ENCODE results near the gene TMIGD1. TPM values are rescaled to one million over a fixed set of nuclear protein-coding genes. Genes with fewer than 3 reads are reported as not detected.

Gene TMIGD1
- total RNA-seq, 1 experiment from 2014 or later, result not detected

- H3K9me3 Mint-ChIP-seq (ENCODE audit: unreplicated experiment), result no peaks in the 10 kb centered on the region
- no peak for DNase-seq
- POLR2A ChIA-PET, result interaction anchor here (0.7 kb wide), 1 partner anchor 21 kb away, joined by 11 read pairs; no protein-coding TSS in a partner anchor
Measured at GRCh38 chr17:30316736-30317135, 17.1 kb downstream of the TMIGD1 start.

GRCh38 chr17:30315106-30315505 is 18.8 kb downstream of the TMIGD1 start:
- H3K27ac Mint-ChIP-seq (ENCODE audit: unreplicated experiment), result no peak overlapping the region
- intact Hi-C loops (cut with micrococcal nuclease; ENCODE audit: unreplicated experiment), result no loop called here
- Histone ChIP-seq H3K4me1 (0 out of 2 replicates have a peak, but pooled peaks cover 4% of the 10 kb centered on the region), H3K9me3 (no peaks in the 10 kb centered on the region), H3K4me3 (ENCODE audit: low read depth, low read length) (no peak overlapping the region), H3K27me3 (replicated peaks; ENCODE audit: control insufficient read depth, insufficient read depth, low read length) (no peaks in the 10 kb centered on the region), H3K36me3 (ENCODE audit: control insufficient read depth, insufficient read depth, low read length) (no peaks in the 10 kb centered on the region)
- DNase-seq, result no peak
- H3K36me3 Mint-ChIP-seq (ENCODE audit: insufficient read depth, unreplicated experiment), result no peaks in the 10 kb centered on the region
- POLR2A ChIA-PET, result no interaction called here
- H3K27me3 Mint-ChIP-seq (ENCODE audit: insufficient read depth, unreplicated experiment), result no peaks in the 10 kb centered on the region
- no peak for TF ChIP-seq CTCF (IDR thresholded peaks at IDR 0.05; ENCODE audit: insufficient read depth in 1 of 2, low read depth in 1 of 2, low read length in 1 of 2, severe bottlenecking in 1 of 2, unreplicated experiment in 1 of 2)
- CTCF ChIA-PET, result no interaction called here
- peaks cover 8% of the 10 kb centered on the region for H3K4me1 Mint-ChIP-seq (ENCODE audit: low read depth, unreplicated experiment)
- no TSS peak for BruUV-seq (replicated peaks)
- no peak overlapping the region for H3K4me3 Mint-ChIP-seq (ENCODE audit: unreplicated experiment)
- H3K9me3 Mint-ChIP-seq (ENCODE audit: unreplicated experiment), result no peaks in the 10 kb centered on the region

More at GRCh38 chr17:30316736-30317135, 17.1 kb downstream of the TMIGD1 start:
- Histone ChIP-seq H3K36me3 (ENCODE audit: control insufficient read depth, insufficient read depth, low read length) (no peaks in the 10 kb centered on the region), H3K9me3 (no peaks in the 10 kb centered on the region), H3K4me1 (0 out of 2 replicates have a peak, but pooled peaks cover 4% of the 10 kb centered on the region), H3K4me3 (ENCODE audit: low read depth, low read length) (no peak overlapping the region), H3K27me3 (replicated peaks; ENCODE audit: control insufficient read depth, insufficient read depth, low read length) (no peaks in the 10 kb centered on the region)
- TF ChIP-seq CTCF (IDR thresholded peaks at IDR 0.05; ENCODE audit: insufficient read depth in 1 of 2, low read depth in 1 of 2, low read length in 1 of 2, severe bottlenecking in 1 of 2, unreplicated experiment in 1 of 2), result no peak
- no peaks in the 10 kb centered on the region for H3K27me3 Mint-ChIP-seq (ENCODE audit: insufficient read depth, unreplicated experiment)
- no peaks in the 10 kb centered on the region for H3K36me3 Mint-ChIP-seq (ENCODE audit: insufficient read depth, unreplicated experiment)
- intact Hi-C loops (cut with micrococcal nuclease; ENCODE audit: unreplicated experiment), result no loop called here
- peaks cover 14% of the 10 kb centered on the region for H3K4me1 Mint-ChIP-seq (ENCODE audit: low read depth, unreplicated experiment)
- no peak overlapping the region for H3K27ac Mint-ChIP-seq (ENCODE audit: unreplicated experiment)
- H3K4me3 Mint-ChIP-seq (ENCODE audit: unreplicated experiment), result no peak overlapping the region
- BruUV-seq (replicated peaks), result no TSS peak
- CTCF ChIA-PET, result interaction anchor here (0.6 kb wide), 1 partner anchor 42 kb away, joined by 3 read pairs; no protein-coding TSS in a partner anchor

- BruUV-seq (replicated peaks), result no TSS peak
- H3K36me3 ChIP-seq (ENCODE audit: control insufficient read depth, insufficient read depth, low read length), result no peaks in the 10 kb centered on the region
- Mint-ChIP-seq H3K4me1 (ENCODE audit: low read depth, unreplicated experiment) (peaks cover 8% of the 10 kb centered on the region), H3K4me3 (ENCODE audit: unreplicated experiment) (no peak overlapping the region), H3K27ac (ENCODE audit: unreplicated experiment) (no peak overlapping the region), H3K27me3 (ENCODE audit: insufficient read depth, unreplicated experiment) (no peaks in the 10 kb centered on the region), H3K9me3 (ENCODE audit: unreplicated experiment) (no peaks in the 10 kb centered on the region), H3K36me3 (ENCODE audit: insufficient read depth, unreplicated experiment) (no peaks in the 10 kb centered on the region)
- H3K4me3 ChIP-seq (ENCODE audit: low read depth, low read length), result no peak overlapping the region
- H3K27me3 ChIP-seq (replicated peaks; ENCODE audit: control insufficient read depth, insufficient read depth, low read length), result no peaks in the 10 kb centered on the region
- 0 out of 2 replicates have a peak, but pooled peaks cover 4% of the 10 kb centered on the region for H3K4me1 ChIP-seq
- intact Hi-C loops (cut with micrococcal nuclease; ENCODE audit: unreplicated experiment), result no loop called here
- no peak for DNase-seq
- no peaks in the 10 kb centered on the region for H3K9me3 ChIP-seq
- no peak for TF ChIP-seq CTCF (IDR thresholded peaks at IDR 0.05; ENCODE audit: insufficient read depth in 1 of 2, low read depth in 1 of 2, low read length in 1 of 2, severe bottlenecking in 1 of 2, unreplicated experiment in 1 of 2)
- ChIA-PET CTCF (no interaction called here), POLR2A (no interaction called here)
Measured at GRCh38 chr17:30314474-30314873, 19.4 kb downstream of the TMIGD1 start.

Measured in Caco-2 (cell line).